Caco-2 (cell line): ENCODE data around the gene MRRF. TPM values are rescaled to one million over a fixed set of nuclear protein-coding genes. Genes with fewer than 3 reads are reported as not detected.

Experiments used
- BruUV-seq: library from RNA; stranded (reverse); fragments of 400-500 nt; replicated peaks from 2 replicates; lab custom pipeline; 2021; lab: Mats Ljungman, UMichigan
- CTCF ChIA-PET: fragments of 300-600 bp; sonication (Branson Sonifier 250); formaldehyde crosslinking; loops from one replicate; lab custom pipeline; 2022; ENCODE audit warnings: antibody characterized with exemption; lab: Charles Lee
- POLR2A ChIA-PET: fragments of 300-600 bp; sonication (Branson Sonifier 250); formaldehyde crosslinking; loops from one replicate; lab custom pipeline; 2022; ENCODE audit warnings: antibody characterized with exemption; lab: Charles Lee
- DNase-seq, 2 experiments: peaks; one replicate each; pipeline versions ENCODE4 v3.0.0 to v3.0.0-alpha.2; 2020 to 2022
- H3K27me3 ChIP-seq: replicated peaks from 2 replicates; pipeline ENCODE4 v1.6.0; 2011; ENCODE audit warnings: low read length; ENCODE audit not compliant: control insufficient read depth, insufficient read depth
- H3K36me3 ChIP-seq: 2 replicates; pipeline ENCODE4 v1.5.1; 2011; ENCODE audit warnings: low read length; ENCODE audit not compliant: control insufficient read depth, insufficient read depth
- H3K4me1 ChIP-seq: fragments of 250-450 bp; sonication (Bioruptor Pico); 2 replicates; pipeline ENCODE4 v1.5.1; 2020; ENCODE audit warnings: mild to moderate bottlenecking
- H3K4me3 ChIP-seq: 2 replicates; pipeline ENCODE4 v1.5.1; 2011; ENCODE audit warnings: low read depth, mild to moderate bottlenecking, control low read depth, low read length
- H3K9me3 ChIP-seq: fragments of 250-450 bp; sonication (Bioruptor Pico); 2 replicates; pipeline ENCODE4 v1.5.1; 2020; ENCODE audit warnings: mild to moderate bottlenecking, moderate library complexity
- H3K27ac Mint-ChIP-seq: one replicate; pipeline ENCODE4 v1.8.0; 2022; ENCODE audit warnings: mixed read lengths; ENCODE audit not compliant: unreplicated experiment
- H3K27me3 Mint-ChIP-seq: one replicate; pipeline ENCODE4 v1.8.0; 2022; ENCODE audit warnings: mixed read lengths; ENCODE audit not compliant: insufficient read depth, unreplicated experiment
- H3K36me3 Mint-ChIP-seq: one replicate; pipeline ENCODE4 v1.8.0; 2022; ENCODE audit warnings: mild to moderate bottlenecking, mixed read lengths; ENCODE audit not compliant: insufficient read depth, unreplicated experiment
- H3K4me1 Mint-ChIP-seq: one replicate; pipeline ENCODE4 v1.8.0; 2022; ENCODE audit warnings: low read depth, mixed read lengths; ENCODE audit not compliant: unreplicated experiment
- H3K4me3 Mint-ChIP-seq: one replicate; pipeline ENCODE4 v1.8.0; 2022; ENCODE audit warnings: mild to moderate bottlenecking, moderate library complexity, mixed read lengths; ENCODE audit not compliant: unreplicated experiment
- H3K9me3 Mint-ChIP-seq: one replicate; pipeline ENCODE4 v1.8.0; 2022; ENCODE audit warnings: mixed read lengths; ENCODE audit not compliant: unreplicated experiment
- intact Hi-C: fragments of 100-400 bp; cut with micrococcal nuclease; formaldehyde crosslinking; loops from one replicate; pipeline ENCODE4 v1.10.0; 2022; ENCODE audit not compliant: unreplicated experiment
- total RNA-seq: library from RNA; stranded (reverse); gene quantifications from 2 replicates; pipeline ENCODE4 v1.2.3, GENCODE V29; 2022
- TF ChIP-seq, protein P1 (sequence below), 2 experiments: fragments of 200-600 bp in 1 of 2; IDR thresholded peaks; 1 replicate in 1 of 2; 2 replicates in 1 of 2; pipeline versions ENCODE4 v1.5.1 to v1.8.0; 2011 to 2022; ENCODE audit warnings: antibody characterized with exemption in 1 of 2, control low read depth in 1 of 2, inconsistent platforms in 1 of 2, low read depth in 1 of 2, low read length in 1 of 2, mild to moderate bottlenecking in 1 of 2, moderate library complexity in 1 of 2; ENCODE audit not compliant: insufficient read depth in 1 of 2, severe bottlenecking in 1 of 2, unreplicated experiment in 1 of 2

Gene MRRF
- total RNA-seq, 1 experiment from 2014 or later = 64.6 TPM

GRCh38 chr9:122333169-122333808 is 68.6 kb downstream of the MRRF start:
- no TSS peak for BruUV-seq
- intact Hi-C loops = no loop called here
- H3K36me3 Mint-ChIP-seq = peaks cover 6% of the 10 kb centered on the region
- H3K4me1 Mint-ChIP-seq = no peaks in the 10 kb centered on the region
- Histone ChIP-seq H3K36me3 (no peaks in the 10 kb centered on the region; the same call in 1 of the 2 replicates), H3K27me3 (no peaks in the 10 kb centered on the region), H3K4me3 (no peak overlapping the region), H3K9me3 (no peaks in the 10 kb centered on the region), H3K4me1 (no peaks in the 10 kb centered on the region)
- no peak overlapping the region for H3K4me3 Mint-ChIP-seq
- ChIA-PET CTCF (no interaction called here), POLR2A (no interaction called here)
- no peak for DNase-seq
- H3K9me3 Mint-ChIP-seq = no peaks in the 10 kb centered on the region
- H3K27me3 Mint-ChIP-seq = no peaks in the 10 kb centered on the region
- H3K27ac Mint-ChIP-seq = no peak overlapping the region
- TF ChIP-seq, protein P1, sequence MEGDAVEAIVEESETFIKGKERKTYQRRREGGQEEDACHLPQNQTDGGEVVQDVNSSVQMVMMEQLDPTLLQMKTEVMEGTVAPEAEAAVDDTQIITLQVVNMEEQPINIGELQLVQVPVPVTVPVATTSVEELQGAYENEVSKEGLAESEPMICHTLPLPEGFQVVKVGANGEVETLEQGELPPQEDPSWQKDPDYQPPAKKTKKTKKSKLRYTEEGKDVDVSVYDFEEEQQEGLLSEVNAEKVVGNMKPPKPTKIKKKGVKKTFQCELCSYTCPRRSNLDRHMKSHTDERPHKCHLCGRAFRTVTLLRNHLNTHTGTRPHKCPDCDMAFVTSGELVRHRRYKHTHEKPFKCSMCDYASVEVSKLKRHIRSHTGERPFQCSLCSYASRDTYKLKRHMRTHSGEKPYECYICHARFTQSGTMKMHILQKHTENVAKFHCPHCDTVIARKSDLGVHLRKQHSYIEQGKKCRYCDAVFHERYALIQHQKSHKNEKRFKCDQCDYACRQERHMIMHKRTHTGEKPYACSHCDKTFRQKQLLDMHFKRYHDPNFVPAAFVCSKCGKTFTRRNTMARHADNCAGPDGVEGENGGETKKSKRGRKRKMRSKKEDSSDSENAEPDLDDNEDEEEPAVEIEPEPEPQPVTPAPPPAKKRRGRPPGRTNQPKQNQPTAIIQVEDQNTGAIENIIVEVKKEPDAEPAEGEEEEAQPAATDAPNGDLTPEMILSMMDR (IDR thresholded peaks at IDR 0.05; ENCODE audit: insufficient read depth in 1 of 2, low read depth in 1 of 2, low read length in 1 of 2, severe bottlenecking in 1 of 2, unreplicated experiment in 1 of 2) = no peak

DNA sequence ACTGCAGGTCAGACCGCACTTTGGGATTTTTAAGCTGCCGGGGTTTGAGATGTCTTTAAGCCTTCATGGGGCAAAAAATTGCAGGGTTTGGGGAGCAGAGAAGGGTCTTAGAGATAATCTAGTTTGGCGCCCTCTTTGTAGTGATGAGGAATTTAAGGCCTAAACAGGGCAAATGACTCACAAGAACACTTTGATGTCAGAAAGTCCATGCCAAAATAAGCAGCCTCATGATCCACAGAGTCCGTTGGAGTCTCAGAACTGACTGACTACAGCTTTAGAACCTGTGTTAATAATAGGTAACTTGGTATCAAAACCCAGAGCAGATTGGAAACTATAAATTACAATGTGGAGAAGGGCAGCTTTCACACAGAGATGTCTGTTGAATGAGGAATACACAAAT is 70.2 kb downstream of the MRRF start:
- BruUV-seq = no TSS peak
- Histone ChIP-seq H3K9me3 (no peaks in the 10 kb centered on the region), H3K4me1 (no peaks in the 10 kb centered on the region), H3K27me3 (no peaks in the 10 kb centered on the region), H3K36me3 (no peaks in the 10 kb centered on the region; the same call in 1 of the 2 replicates), H3K4me3 (no peak overlapping the region)
- Mint-ChIP-seq H3K27me3 (peaks cover 5% of the 10 kb centered on the region), H3K9me3 (no peaks in the 10 kb centered on the region), H3K27ac (no peak overlapping the region), H3K4me3 (no peak overlapping the region), H3K36me3 (no peaks in the 10 kb centered on the region), H3K4me1 (no peaks in the 10 kb centered on the region)
- CTCF ChIA-PET = no interaction called here
- no peak for DNase-seq
- POLR2A ChIA-PET = no interaction called here
- TF ChIP-seq, protein P1 (IDR thresholded peaks at IDR 0.05; ENCODE audit: insufficient read depth in 1 of 2, low read depth in 1 of 2, low read length in 1 of 2, severe bottlenecking in 1 of 2, unreplicated experiment in 1 of 2) = no peak
- intact Hi-C loops = loop anchor here (5.0 kb wide), 1 partner anchor 1992 kb away; no protein-coding TSS in a partner anchor

- H3K27ac Mint-ChIP-seq = no peak overlapping the region
- no peaks in the 10 kb centered on the region for H3K36me3 Mint-ChIP-seq
- ChIA-PET POLR2A (no interaction called here), CTCF (no interaction called here)
- no peaks in the 10 kb centered on the region for H3K36me3 ChIP-seq
- H3K27me3 ChIP-seq = no peaks in the 10 kb centered on the region
- TF ChIP-seq, protein P1 (IDR thresholded peaks at IDR 0.05; ENCODE audit: insufficient read depth in 1 of 2, low read depth in 1 of 2, low read length in 1 of 2, severe bottlenecking in 1 of 2, unreplicated experiment in 1 of 2) = no peak
- no peak overlapping the region for H3K4me3 Mint-ChIP-seq
- no peaks in the 10 kb centered on the region for H3K9me3 Mint-ChIP-seq
- H3K27me3 Mint-ChIP-seq = peaks cover 5% of the 10 kb centered on the region
- intact Hi-C loops = loop anchor here (5.0 kb wide), 1 partner anchor 1991 kb away; no protein-coding TSS in a partner anchor
- no peaks in the 10 kb centered on the region for H3K9me3 ChIP-seq
- no peak for DNase-seq
- no peak overlapping the region for H3K4me3 ChIP-seq
- H3K4me1 ChIP-seq = no peaks in the 10 kb centered on the region
- no peaks in the 10 kb centered on the region for H3K4me1 Mint-ChIP-seq
- BruUV-seq = no TSS peak
Observed at GRCh38 chr9:122336189-122336588, 71.5 kb downstream of the MRRF start.
